Gastrocnemius medialis (tissue), 4 donors: ENCODE measurements around the gene DAPP1.

Experiments used
- POLR2A ChIP-seq, 2 donors: fragments of 450-650 bp; IDR thresholded peaks; one replicate each; pipeline ENCODE4 v1.6.1; 2017; ENCODE audit warnings: antibody characterized with exemption in 2 of 2, mild to moderate bottlenecking in 2 of 2, moderate library complexity in 2 of 2
- TF ChIP-seq, protein P1 (sequence below), 5 experiments: fragments of 450-650 bp in 3 of 5; fragments of 200-600 bp in 2 of 5; sonication (generic) in 2 of 5; IDR thresholded peaks in 4 of 5; conservative IDR thresholded peaks in 1 of 5; 1 replicate in 4 of 5; 2 replicates in 1 of 5; pipeline ENCODE4 v1.5.1; 2016 to 2019; ENCODE audit warnings: antibody characterized with exemption in 5 of 5, mild to moderate bottlenecking in 3 of 5, moderate library complexity in 3 of 5

DNA sequence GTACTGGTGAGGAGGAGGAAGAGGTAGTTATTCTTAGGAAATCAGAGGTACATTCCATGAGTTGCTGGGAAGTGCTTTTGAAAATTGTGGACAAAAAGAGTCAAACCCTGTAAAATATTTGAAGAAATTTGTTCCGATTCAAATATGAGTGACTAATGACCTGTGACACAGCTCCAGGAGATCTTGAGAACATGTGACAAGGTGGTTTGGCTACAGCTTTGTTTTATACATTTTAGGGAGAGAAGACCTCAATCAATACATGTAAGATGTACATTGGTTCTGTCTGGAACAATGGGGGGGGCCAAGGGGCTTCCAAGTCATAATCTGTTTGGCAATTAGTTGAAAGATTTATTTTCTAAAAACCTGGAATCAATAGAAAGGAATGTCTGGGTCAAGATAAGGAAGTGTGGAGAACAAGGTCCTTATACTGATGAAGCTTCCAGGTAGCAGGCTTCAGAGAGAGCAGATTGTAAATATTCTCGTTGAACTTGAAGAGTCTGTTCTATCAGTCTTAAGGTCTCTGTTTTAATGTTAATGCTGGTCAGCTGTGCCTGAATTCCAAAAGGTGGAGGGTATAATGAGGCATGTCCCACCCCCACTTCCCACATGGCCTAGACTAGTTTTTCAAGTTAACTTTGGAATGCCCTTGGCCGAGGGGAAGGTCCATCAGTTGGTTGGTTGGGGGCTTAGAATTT is 15.5 kb upstream of the DAPP1 start:
- TF ChIP-seq, protein P1, sequence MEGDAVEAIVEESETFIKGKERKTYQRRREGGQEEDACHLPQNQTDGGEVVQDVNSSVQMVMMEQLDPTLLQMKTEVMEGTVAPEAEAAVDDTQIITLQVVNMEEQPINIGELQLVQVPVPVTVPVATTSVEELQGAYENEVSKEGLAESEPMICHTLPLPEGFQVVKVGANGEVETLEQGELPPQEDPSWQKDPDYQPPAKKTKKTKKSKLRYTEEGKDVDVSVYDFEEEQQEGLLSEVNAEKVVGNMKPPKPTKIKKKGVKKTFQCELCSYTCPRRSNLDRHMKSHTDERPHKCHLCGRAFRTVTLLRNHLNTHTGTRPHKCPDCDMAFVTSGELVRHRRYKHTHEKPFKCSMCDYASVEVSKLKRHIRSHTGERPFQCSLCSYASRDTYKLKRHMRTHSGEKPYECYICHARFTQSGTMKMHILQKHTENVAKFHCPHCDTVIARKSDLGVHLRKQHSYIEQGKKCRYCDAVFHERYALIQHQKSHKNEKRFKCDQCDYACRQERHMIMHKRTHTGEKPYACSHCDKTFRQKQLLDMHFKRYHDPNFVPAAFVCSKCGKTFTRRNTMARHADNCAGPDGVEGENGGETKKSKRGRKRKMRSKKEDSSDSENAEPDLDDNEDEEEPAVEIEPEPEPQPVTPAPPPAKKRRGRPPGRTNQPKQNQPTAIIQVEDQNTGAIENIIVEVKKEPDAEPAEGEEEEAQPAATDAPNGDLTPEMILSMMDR (IDR thresholded peaks at IDR 0.05 in 4 of 5, conservative IDR thresholded peaks at IDR 0.05 in 1 of 5) = no peak
- no peak for TF ChIP-seq POLR2A (IDR thresholded peaks at IDR 0.05)
